Stimulated activated CD8-positive, alpha-beta memory T cell treated with anti-CD3 and anti-CD28 coated beads, Interleukin-4, amount 100 ng/mL, for 1 hour (primary cell): ENCODE data around the gene PLEKHF1.
"Not testable (repeated sequence)": the region's sequence is repeated elsewhere in the genome, so short reads cannot be mapped to it uniquely, and the experiment has no call there.

ENCODE experiments used
- DNase-seq, 2 donors: peaks; one replicate each; pipeline ENCODE4 v3.0.0-alpha.2; 2020; ENCODE audit warnings: low read depth in 2 of 2, low spot score in 1 of 2

PLEKHF1 gene

DNA sequence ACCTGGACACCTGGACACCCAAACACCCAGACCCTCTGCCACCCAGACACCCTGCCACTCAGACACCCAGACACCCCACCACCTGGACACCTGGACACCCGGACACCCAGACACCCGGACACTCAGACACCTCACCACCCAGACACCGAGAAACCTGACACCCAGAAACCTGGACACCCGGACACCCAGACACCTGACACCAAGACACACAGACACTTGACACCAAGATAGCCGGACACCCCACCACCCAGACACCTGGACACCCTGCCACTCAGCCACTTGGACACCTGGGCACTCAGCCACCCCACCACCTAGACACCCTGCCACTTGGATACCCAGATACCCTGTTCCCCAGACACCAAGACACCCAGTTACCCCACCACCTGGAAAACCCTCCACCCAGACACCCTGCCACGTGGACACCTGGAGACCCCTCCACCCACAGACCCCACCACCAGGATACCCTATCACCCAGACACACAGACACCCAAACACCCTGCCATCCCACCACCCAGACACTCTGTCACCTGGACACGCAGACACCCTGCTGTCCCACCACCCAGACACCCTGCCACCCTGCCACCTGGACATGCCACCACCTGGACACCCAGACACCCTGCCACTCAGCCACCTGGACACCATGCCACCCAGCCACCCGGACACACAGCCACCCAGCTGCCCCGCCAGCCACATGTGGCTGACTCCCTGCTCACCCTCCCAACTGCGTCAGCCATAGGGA is 32.4 kb downstream of the PLEKHF1 start:
- no peak for DNase-seq

GRCh38 chr19:29699861-29700260 is 34.6 kb downstream of the PLEKHF1 start:
- no peak for DNase-seq

DNA sequence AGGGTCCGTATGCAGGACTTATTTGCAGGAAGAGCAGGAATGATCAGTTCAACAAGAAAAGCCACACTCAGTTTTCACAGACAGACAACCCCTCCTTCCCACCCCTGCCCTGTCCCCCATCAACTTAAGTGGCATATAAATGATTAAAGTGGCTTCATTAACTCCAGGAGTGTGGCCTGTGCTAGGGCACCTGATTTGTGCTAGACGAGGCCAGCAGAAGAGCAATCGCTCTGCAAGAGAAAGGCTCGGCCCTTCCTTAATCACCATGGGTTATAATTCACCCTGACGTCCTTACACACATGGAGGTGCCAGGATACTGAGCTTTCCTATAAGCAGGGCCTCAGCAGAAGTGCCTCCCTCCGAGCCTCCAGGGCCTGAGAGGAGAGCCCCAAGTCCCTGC is 35.2 kb downstream of the PLEKHF1 start:
- DNase-seq, result no peak

DNA sequence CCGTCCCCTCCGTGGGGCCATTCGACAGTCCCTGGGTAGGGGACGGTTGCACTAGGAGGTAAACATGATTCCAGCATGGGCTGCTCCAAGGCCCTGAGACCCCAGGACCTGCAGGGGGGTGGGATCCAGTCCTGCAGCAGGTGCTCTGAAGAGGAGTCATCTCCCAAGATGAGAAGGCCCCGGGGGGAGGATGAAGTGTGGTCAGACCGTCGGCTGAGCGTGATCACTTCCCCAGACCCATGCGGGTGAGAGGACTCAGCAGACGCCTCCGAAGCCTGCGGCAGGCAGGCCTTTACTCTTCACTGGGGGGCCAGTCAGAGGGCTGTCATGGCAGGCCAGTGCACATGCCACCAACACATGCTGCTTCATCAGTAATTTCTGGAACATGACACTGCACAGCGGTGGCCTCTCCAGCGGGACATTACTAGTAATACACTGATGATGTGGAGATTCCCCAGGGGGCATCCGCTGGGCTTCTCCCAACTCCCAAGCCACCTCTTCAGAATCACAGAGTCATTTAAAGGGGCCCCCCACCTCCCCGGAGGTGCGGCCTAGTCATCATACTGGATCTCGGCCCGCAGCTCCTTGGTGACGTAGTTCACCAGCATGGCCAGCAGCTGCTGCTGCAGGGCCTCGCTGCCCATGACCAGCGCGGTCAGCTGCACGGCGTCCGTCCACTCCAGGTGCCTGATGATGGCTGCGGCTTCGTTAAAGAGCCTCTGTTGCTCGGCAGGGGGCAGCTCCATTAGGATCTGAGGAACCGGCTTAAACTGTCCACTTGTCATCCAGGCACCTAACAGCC is 37.1 kb downstream of the PLEKHF1 start:
- no peak for DNase-seq

DNA sequence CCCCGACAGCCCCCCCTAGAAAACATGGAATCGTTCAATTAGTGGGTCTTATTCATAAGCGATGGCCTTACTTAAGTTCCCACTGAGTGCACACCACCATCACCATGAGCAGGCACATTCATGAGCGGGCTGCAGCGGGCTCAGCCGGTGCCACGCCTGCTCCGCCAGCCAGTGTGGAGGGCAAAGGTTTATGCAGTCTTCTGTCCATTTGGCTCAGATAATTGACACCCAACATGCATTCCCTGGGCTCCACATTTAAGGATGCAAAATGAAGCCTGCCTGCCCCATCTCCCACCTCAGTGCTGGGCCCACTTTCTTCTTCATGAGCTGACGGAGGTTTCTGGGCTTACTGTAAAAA is 37.7 kb downstream of the PLEKHF1 start:
- no peak for DNase-seq

DNA sequence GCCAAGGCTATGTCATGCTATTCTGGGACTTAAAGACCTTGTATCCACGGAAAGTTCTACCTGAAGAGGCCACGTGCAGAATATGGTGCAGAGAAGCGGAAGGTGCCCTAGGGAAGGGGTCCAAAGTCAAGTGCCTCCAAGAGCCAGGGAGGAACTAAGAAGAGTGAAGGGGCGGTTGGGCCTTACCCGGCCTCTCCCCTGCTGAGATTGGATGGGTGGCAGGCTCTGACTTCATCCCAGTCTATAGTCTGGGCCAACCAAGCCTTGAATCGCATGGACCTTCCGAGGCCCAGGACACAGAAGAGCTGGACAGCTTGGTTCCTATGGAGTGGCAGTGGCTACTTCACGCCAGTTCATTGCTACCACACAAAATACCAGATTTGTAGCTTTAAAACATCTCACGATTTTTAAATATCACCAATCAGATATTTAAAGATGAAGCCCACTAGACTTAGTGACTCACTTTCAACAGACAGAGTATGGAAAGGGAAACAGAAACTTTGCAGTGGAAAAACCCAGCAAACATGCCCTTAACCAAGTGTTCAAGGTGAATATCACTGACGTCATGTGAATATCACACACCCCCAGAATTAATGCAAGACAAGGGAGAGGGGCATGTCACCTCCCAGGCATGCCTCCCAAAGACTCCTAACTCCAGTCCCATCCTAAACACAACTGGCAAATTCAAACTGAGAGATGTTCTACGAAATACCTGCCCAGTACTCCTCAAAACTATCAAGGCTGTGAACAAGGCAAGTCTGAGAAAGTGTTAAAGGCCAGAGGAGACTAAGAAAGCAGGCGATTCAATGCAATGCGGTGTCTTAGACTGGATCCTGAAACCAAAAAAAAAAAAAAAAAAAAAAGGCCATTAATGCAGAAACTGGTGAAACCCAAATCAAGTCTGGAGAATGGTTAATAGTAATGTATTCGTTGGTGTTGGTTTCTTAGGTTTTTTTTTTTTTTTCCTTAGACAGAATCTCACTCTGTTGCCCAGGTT is 39.6 kb downstream of the PLEKHF1 start:
- no peak for DNase-seq

DNA sequence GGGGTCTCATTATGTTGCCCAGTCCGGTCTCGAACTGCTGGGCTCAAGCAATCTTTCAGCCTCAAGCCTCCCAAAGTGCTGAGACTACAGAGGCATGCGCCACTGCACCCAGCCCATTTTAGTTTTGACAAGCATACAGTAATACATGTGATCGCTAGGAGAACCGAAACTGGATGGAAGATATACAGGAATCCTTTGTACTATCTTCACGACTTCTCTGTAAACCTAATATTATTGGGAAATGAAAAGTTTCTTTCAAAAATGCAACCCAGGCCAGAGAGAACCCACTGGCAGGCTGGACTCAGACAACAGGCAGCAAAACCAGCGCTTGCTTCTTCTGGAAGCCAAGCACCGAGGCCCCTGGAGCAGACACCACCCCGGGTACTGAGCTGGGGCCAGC is 40.4 kb downstream of the PLEKHF1 start:
- no peak for DNase-seq

GRCh38 chr19:29706635-29707034 is 41.4 kb downstream of the PLEKHF1 start:
- DNase-seq, result no peak

- DNase-seq, result no peak
These were observed 43.5 kb downstream of the PLEKHF1 start for GRCh38 chr19:29708554-29709439.

- not testable (repeated sequence) for DNase-seq
These were observed 44.2 kb downstream of the PLEKHF1 start for GRCh38 chr19:29709440-29709798.

GRCh38 chr19:29711584-29712132 is 46.4 kb downstream of the PLEKHF1 start:
- no peak for DNase-seq

DNA sequence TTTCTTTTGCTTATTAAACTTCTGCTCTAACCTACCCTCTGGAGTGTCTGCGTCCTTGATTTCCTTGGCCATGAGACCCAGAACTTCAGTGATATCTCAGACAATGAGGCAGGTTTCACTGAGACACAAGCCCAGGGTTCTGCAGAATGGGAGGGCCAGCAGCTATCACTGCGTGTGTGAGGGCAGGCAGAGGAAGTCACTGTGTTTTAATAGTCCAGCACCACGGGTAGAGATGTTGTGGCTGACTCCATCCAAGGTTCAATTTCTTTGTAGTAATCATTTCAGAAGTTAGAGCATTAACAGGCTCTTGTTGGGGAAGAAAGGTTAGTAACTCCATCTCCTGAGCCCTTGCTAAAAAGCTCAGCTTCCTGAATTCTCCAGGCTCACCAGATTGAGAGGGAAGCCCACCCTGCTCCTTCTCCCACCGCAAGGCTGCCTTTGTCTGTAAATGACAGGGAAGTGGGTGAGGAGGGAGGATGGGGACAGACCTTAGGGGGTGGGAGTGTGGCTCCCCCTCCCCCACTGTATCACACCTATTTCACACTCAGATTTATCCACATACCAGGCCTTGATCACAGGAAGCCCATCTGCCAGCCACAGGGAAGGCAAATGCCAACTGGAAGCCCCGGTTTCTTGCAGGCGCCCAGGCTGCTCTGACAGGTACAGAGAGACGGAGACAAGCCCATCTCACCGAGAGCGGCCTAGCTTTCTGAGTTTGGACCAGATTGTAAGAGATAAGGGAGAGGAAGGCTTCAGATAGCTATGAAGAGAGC is 47.7 kb downstream of the PLEKHF1 start:
- DNase-seq, result no peak

DNA sequence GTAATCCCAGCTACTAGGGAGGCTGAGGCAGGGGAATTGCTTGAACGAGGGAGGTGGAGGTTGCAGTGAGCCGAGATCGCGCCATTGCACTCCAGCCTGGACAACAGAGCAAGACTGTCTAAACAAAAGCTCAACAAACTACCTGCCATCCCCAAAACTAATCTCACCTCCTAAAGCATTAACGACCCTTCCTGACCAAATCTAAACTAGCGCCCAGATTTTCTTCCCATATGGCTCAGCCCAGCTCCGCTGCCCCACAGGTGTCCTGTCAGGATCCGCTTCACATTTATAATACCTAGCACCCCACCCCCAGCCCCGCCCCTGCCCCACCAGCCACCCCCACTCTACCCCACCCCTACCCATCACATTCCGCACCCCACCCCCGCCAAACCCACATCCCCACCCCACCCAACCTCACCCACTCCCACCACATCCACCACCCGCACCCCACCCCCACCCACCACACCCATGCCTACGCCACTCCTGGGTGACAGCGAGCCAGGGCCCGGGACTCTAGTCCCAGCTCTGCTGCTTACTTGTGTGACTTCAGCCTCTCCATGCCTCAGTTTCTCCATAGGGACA is 49.2 kb downstream of the PLEKHF1 start:
- no peak for DNase-seq

DNA sequence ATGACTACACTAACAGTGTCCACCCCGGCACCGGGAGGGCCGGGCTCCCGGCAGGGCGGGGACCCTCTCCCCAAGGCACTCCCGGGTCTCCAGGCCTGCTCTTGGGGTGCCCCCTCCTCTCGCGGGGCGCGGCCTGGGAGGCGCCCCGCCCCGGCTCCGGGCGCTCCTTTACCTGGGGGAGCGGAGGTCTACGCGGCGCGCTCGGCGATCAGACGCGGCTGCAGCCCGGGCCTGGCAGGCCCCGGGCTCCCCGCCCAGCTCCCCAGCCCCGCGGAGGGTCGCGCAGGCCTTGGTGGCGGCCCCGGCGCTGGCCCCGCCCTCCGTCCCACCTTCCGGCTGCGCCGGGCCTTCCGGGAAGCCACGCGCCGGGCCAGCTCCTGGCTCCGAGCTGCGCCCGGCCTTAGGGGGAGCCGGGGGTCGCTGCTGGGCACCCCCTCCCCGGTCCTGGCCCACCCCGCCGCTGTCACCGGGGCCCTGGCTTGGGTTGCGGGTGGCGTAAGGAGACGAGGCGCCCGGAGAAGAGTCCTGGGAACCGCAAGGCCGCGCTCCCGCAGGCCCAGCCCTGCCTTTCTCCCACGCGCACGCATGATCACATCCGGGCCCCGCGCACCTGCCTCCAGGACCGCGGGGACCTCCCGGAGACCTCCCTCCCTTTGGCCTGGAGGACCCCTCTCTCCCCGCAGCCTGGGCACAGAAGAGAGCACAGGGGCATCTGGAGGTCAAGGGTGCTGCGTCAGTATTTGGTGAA is 49.9 kb downstream of the PLEKHF1 start, which contains the start of gene C19orf12:
Gene C19orf12, minus strand, starts transcription at position 309 of the 748 bp plus-strand sequence. CDS start 6,848 bp downstream, outside the sequence.
- no peak for DNase-seq

DNA sequence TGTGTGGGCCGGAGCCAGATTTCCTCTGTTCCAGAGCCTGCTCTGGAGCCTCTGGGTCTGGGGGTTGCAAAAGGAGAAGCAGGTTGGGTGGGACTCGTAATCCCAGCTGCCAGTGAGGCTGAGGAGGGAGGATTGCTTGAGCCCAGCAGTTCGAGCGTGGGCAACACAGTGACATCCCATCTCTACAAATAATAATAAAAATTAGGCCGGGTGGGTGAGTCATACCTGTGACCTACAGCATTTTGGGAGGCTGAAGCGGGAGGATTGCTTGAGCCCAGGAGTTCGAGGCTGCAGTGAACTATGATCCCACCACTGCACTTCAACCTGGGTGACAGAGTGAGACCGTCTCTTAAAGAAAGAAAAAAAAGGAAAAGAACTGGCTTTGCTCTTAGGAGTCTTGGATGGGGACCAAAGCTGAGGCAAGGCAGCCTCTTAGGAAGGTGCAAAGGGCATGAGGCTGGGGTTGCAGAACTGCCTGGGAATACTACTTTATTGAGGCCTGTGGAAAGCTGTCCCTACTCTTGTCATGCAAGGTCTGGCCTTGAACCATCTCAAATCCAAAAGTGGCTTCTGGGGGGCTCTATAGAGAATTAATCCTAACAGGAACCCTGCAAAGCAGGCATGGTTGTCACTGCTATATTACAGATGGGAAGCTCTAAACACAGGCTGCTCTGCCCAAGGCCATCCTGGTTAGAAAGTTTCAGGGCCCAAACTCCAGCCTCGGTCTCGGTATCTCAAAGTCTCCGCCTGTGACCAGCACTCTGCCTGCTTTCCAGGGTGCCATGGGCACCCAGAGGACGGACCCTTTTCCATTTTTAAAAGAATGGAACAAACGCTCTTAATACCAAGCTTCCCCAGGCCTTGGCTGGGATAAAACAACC is 50.7 kb downstream of the PLEKHF1 start:
- DNase-seq, result no peak

- DNase-seq, result no peak
These were observed 51.8 kb downstream of the PLEKHF1 start for GRCh38 chr19:29717051-29717450.

DNA sequence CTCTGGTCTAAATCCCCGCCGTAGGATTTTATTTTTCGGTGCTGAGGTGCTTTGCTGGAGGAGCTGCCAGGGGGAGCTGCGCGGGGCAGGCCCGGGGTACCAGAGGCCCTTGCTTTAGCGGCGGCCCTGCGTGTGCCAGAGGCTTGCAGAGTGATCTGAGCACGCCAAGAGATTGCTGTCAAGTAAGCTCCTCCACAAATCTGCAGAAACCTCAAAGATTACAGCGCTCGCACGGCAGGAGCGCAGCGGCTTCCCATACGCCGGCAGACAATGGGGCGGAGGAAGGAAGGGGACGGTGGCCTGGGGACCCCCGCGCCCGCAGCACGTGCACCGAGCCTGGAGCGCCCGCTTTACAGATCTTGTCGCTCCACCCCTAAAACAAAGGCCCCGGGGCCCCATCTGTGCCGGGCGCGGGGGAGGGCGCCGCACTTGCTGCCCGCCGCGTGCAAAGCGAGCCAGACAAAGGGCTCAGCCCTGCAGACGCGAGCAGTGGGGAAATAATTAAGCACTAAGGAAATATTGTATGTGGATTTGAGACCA is 58.9 kb downstream of the PLEKHF1 start:
- no peak for DNase-seq
